ENCODE results near the gene GPATCH8.

Gene GPATCH8

DNA sequence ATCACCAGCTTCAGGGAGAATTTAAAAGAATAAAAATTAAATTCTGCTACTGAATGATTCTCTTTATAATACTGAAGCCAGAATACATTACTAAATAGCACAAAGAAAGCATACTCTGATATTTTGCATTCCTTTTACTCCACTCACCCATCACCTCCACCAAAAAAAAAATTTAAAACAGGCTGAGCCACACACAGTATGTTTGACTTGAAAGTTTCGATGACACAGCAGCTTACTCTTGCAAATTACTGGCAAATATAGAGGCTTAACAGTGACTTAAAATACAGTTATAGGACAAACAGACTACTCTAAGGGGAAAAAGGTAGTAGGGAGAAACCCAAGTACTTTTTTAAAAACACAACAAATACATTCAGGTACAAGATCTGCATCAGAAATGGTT lies 39.2 kb downstream of the GPATCH8 start:
- Histone ChIP-seq H3K4me1 (ENCODE audit: control insufficient read depth, insufficient read depth, low read length) (no peaks in the 10 kb centered on the region), H3K27ac (ENCODE audit: insufficient read depth, low read depth, low read length, poor library complexity, severe bottlenecking) (no peak overlapping the region), H3K27me3 (ENCODE audit: control insufficient read depth, insufficient read depth, low read length, poor library complexity, severe bottlenecking) (no peaks in the 10 kb centered on the region), H3K9me3 (ENCODE audit: control insufficient read depth, low read length) (no peaks in the 10 kb centered on the region), H3K4me3 (ENCODE audit: insufficient read depth, low read depth, low read length) (no peak overlapping the region), H3K36me3 (ENCODE audit: control insufficient read depth, insufficient read depth, low read length) (no peaks in the 10 kb centered on the region)
- 100% methylated on average over 1 of the region's 1 CpG for WGBS, 2 experiments

- no peaks in the 10 kb centered on the region for H3K4me1 ChIP-seq (ENCODE audit: control insufficient read depth, insufficient read depth, low read length)
- no peak overlapping the region for H3K27ac ChIP-seq (ENCODE audit: insufficient read depth, low read depth, low read length, poor library complexity, severe bottlenecking)
- H3K4me3 ChIP-seq (ENCODE audit: insufficient read depth, low read depth, low read length), result no peak overlapping the region
- 94 to 96% methylated on average over 8 of the region's 8 CpGs for WGBS, 2 experiments
- no peaks in the 10 kb centered on the region for H3K9me3 ChIP-seq (ENCODE audit: control insufficient read depth, low read length)
- H3K36me3 ChIP-seq (ENCODE audit: control insufficient read depth, insufficient read depth, low read length), result no peaks in the 10 kb centered on the region
- no peaks in the 10 kb centered on the region for H3K27me3 ChIP-seq (ENCODE audit: control insufficient read depth, insufficient read depth, low read length, poor library complexity, severe bottlenecking)
Observed at GRCh38 chr17:44451832-44452231, 51.4 kb downstream of the GPATCH8 start.

- Histone ChIP-seq H3K4me1 (ENCODE audit: control insufficient read depth, insufficient read depth, low read length) (no peaks in the 10 kb centered on the region), H3K27ac (ENCODE audit: insufficient read depth, low read depth, low read length, poor library complexity, severe bottlenecking) (no peak overlapping the region), H3K36me3 (ENCODE audit: control insufficient read depth, insufficient read depth, low read length) (no peaks in the 10 kb centered on the region), H3K27me3 (ENCODE audit: control insufficient read depth, insufficient read depth, low read length, poor library complexity, severe bottlenecking) (no peaks in the 10 kb centered on the region), H3K9me3 (ENCODE audit: control insufficient read depth, low read length) (no peaks in the 10 kb centered on the region), H3K4me3 (ENCODE audit: insufficient read depth, low read depth, low read length) (no peak overlapping the region)
- 77 to 78% methylated on average over 6 of the region's 6 CpGs for WGBS, 2 experiments
Observed at GRCh38 chr17:44451016-44451627, 52.1 kb downstream of the GPATCH8 start.

DNA sequence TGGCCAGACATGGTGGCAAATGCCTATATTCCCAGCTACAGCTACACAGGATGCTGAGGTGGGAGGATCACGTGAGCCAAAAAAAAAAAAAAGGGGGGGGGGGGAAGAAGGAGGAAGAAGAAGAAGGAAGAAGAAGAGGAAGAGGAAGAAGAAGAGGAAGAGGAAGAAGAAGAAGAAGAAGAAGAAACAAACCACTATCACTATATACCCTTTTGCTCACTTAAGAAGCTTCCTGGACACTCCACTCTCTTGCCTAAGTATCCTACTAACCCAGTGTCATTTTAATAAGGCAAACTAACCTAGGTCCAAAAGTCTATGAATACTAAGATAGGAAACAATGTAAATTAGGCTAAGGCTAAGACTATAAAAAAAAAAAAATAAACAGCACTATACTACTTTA lies 54.8 kb downstream of the GPATCH8 start:
- H3K9me3 ChIP-seq (ENCODE audit: control insufficient read depth, low read length), result no peaks in the 10 kb centered on the region
- peaks cover 2% of the 10 kb centered on the region for H3K4me1 ChIP-seq (ENCODE audit: control insufficient read depth, insufficient read depth, low read length)
- H3K4me3 ChIP-seq (ENCODE audit: insufficient read depth, low read depth, low read length), result no peak overlapping the region
- H3K27ac ChIP-seq (ENCODE audit: insufficient read depth, low read depth, low read length, poor library complexity, severe bottlenecking), result no peak overlapping the region
- H3K36me3 ChIP-seq (ENCODE audit: control insufficient read depth, insufficient read depth, low read length), result no peaks in the 10 kb centered on the region
- no peaks in the 10 kb centered on the region for H3K27me3 ChIP-seq (ENCODE audit: control insufficient read depth, insufficient read depth, low read length, poor library complexity, severe bottlenecking)
- no CpG with 5 or more reads among the region's 1 CpG for WGBS, 2 experiments

DNA sequence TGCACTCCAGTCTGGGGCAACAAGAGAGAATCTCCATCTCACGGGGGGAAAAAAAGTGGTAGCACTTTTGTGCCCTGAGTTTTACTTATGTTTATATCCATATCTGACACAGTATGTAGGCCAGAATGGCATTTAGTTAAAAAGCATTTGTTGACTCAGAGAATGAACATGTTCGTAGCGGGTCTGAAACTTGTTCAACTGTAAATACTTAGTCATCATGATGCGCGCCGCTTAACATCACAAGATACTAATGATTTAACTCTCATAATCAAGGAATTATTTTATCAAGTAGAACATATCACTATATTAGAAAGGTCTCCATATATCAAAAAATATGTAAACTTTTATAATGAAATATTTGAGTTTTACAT lies 58.5 kb downstream of the GPATCH8 start:
- WGBS, 2 experiments, result 97 to 100% methylated on average over 5 to 6 of the region's 6 CpGs
- no peaks in the 10 kb centered on the region for H3K9me3 ChIP-seq (ENCODE audit: control insufficient read depth, low read length)
- no peak overlapping the region for H3K27ac ChIP-seq (ENCODE audit: insufficient read depth, low read depth, low read length, poor library complexity, severe bottlenecking)
- no peak overlapping the region for H3K4me3 ChIP-seq (ENCODE audit: insufficient read depth, low read depth, low read length)
- no peaks in the 10 kb centered on the region for H3K36me3 ChIP-seq (ENCODE audit: control insufficient read depth, insufficient read depth, low read length)
- no peaks in the 10 kb centered on the region for H3K27me3 ChIP-seq (ENCODE audit: control insufficient read depth, insufficient read depth, low read length, poor library complexity, severe bottlenecking)
- peaks cover 2% of the 10 kb centered on the region for H3K4me1 ChIP-seq (ENCODE audit: control insufficient read depth, insufficient read depth, low read length)

DNA sequence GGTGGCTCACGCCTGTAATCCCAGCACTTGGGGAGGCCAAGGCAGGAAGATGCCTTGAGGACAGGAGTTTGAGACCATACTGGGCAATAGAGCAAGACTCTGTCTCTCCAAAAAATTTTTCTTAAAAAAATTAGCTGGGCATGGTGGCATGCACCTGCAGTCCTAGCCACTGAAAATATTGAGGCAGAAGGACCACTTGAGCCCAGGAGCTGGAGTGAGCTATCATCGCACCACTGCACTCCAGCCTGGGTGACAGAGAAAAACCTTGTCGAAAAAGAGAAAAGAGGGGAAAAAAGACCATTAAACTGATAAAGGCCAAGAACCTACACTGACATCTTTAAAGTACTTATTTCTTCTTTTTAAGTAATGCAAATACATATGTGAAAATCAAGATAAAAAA lies 60.4 kb downstream of the GPATCH8 start:
- Histone ChIP-seq H3K4me1 (ENCODE audit: control insufficient read depth, insufficient read depth, low read length) (peaks cover 9% of the 10 kb centered on the region), H3K9me3 (ENCODE audit: control insufficient read depth, low read length) (no peaks in the 10 kb centered on the region), H3K27me3 (ENCODE audit: control insufficient read depth, insufficient read depth, low read length, poor library complexity, severe bottlenecking) (no peaks in the 10 kb centered on the region), H3K27ac (ENCODE audit: insufficient read depth, low read depth, low read length, poor library complexity, severe bottlenecking) (no peak overlapping the region), H3K36me3 (ENCODE audit: control insufficient read depth, insufficient read depth, low read length) (no peaks in the 10 kb centered on the region), H3K4me3 (ENCODE audit: insufficient read depth, low read depth, low read length) (no peak overlapping the region)
- 95 to 96% methylated on average over 3 of the region's 3 CpGs for WGBS, 2 experiments

GRCh38 chr17:44439168-44439567 lies 64.0 kb downstream of the GPATCH8 start:
- Histone ChIP-seq H3K27ac (ENCODE audit: insufficient read depth, low read depth, low read length, poor library complexity, severe bottlenecking) (no peak overlapping the region), H3K27me3 (ENCODE audit: control insufficient read depth, insufficient read depth, low read length, poor library complexity, severe bottlenecking) (no peaks in the 10 kb centered on the region), H3K4me1 (ENCODE audit: control insufficient read depth, insufficient read depth, low read length) (peaks cover 7% of the 10 kb centered on the region), H3K36me3 (ENCODE audit: control insufficient read depth, insufficient read depth, low read length) (peaks cover 4% of the 10 kb centered on the region), H3K4me3 (ENCODE audit: insufficient read depth, low read depth, low read length) (no peak overlapping the region), H3K9me3 (ENCODE audit: control insufficient read depth, low read length) (no peaks in the 10 kb centered on the region)
- 87 to 92% methylated on average over 2 to 3 of the region's 3 CpGs for WGBS, 2 experiments

- WGBS, 2 experiments, result 81 to 83% methylated on average over 2 of the region's 2 CpGs
- no peak overlapping the region for H3K4me3 ChIP-seq (ENCODE audit: insufficient read depth, low read depth, low read length)
- H3K9me3 ChIP-seq (ENCODE audit: control insufficient read depth, low read length), result no peaks in the 10 kb centered on the region
- peaks cover 7% of the 10 kb centered on the region for H3K4me1 ChIP-seq (ENCODE audit: control insufficient read depth, insufficient read depth, low read length)
- no peak overlapping the region for H3K27ac ChIP-seq (ENCODE audit: insufficient read depth, low read depth, low read length, poor library complexity, severe bottlenecking)
- no peaks in the 10 kb centered on the region for H3K27me3 ChIP-seq (ENCODE audit: control insufficient read depth, insufficient read depth, low read length, poor library complexity, severe bottlenecking)
- peaks cover 4% of the 10 kb centered on the region for H3K36me3 ChIP-seq (ENCODE audit: control insufficient read depth, insufficient read depth, low read length)
Observed at GRCh38 chr17:44438636-44439035, 64.6 kb downstream of the GPATCH8 start.

- 96 to 97% methylated on average over 2 of the region's 2 CpGs for WGBS, 2 experiments
- H3K36me3 ChIP-seq (ENCODE audit: control insufficient read depth, insufficient read depth, low read length), result peaks cover 4% of the 10 kb centered on the region
Observed at GRCh38 chr17:44436336-44436735, 66.9 kb downstream of the GPATCH8 start.

GRCh38 chr17:44432254-44433157 lies 70.7 kb downstream of the GPATCH8 start:
- H3K27me3 ChIP-seq (ENCODE audit: control insufficient read depth, insufficient read depth, low read length, poor library complexity, severe bottlenecking), result no peaks in the 10 kb centered on the region
- H3K36me3 ChIP-seq (ENCODE audit: control insufficient read depth, insufficient read depth, low read length), result peaks cover 4% of the 10 kb centered on the region
- no peaks in the 10 kb centered on the region for H3K9me3 ChIP-seq (ENCODE audit: control insufficient read depth, low read length)
- 97% methylated on average over 7 to 9 of the region's 9 CpGs for WGBS, 2 experiments
- H3K27ac ChIP-seq (ENCODE audit: insufficient read depth, low read depth, low read length, poor library complexity, severe bottlenecking), result no peak overlapping the region
- H3K4me3 ChIP-seq (ENCODE audit: insufficient read depth, low read depth, low read length), result no peak overlapping the region
- H3K4me1 ChIP-seq (ENCODE audit: control insufficient read depth, insufficient read depth, low read length), result no peaks in the 10 kb centered on the region

More at GRCh38 chr17:44436336-44436735, 66.9 kb downstream of the GPATCH8 start:
- H3K27me3 ChIP-seq (ENCODE audit: control insufficient read depth, insufficient read depth, low read length, poor library complexity, severe bottlenecking), result no peaks in the 10 kb centered on the region
- no peaks in the 10 kb centered on the region for H3K9me3 ChIP-seq (ENCODE audit: control insufficient read depth, low read length)
- H3K27ac ChIP-seq (ENCODE audit: insufficient read depth, low read depth, low read length, poor library complexity, severe bottlenecking), result no peak overlapping the region
- peaks cover 7% of the 10 kb centered on the region for H3K4me1 ChIP-seq (ENCODE audit: control insufficient read depth, insufficient read depth, low read length)
- H3K4me3 ChIP-seq (ENCODE audit: insufficient read depth, low read depth, low read length), result no peak overlapping the region

All from ectodermal cell (in vitro differentiated cells).